ENCODE results near the gene CDR2. TPM values are rescaled to one million over a fixed set of nuclear protein-coding genes. Genes with fewer than 3 reads are reported as not detected.
A peak's percentile ranks its signal among the peaks of the same experiment; 100 is the strongest.

The CDR2 gene
- total and polyA plus RNA-seq, 2 of the 13 experiments (the other 11 are each of a cell fraction or from before 2014, with no cell fraction given), result 59.0 to 78.9 TPM

GRCh38 chr16:22297114-22297870 lies 77.1 kb downstream of the CDR2 start, which contains the start of gene POLR3E:
Gene POLR3E, plus strand, starts transcription at chr16:22297409. Its CDS starts 5,560 bp downstream, at chr16:22302969.
- peak; percentile 99 for DNase-seq (ENCODE audit: low spot score)
- intact Hi-C loops (cut with micrococcal nuclease; ENCODE audit: unreplicated experiment) (loop anchor here (1.0 kb wide), 3 partner anchors 91 to 107 kb away; partner anchors contain the start of gene EEF2K), in situ Hi-C loops (cut with HindIII; ENCODE audit: extremely low pct_ligation_motif_present, low pct_unique_long_range_greater_than_20kb) (loop anchor here (5.0 kb wide), 1 partner anchor 100 kb away; no protein-coding TSS in a partner anchor)
- peak within 1 kb of the TSS; percentile 98 for H3K9ac ChIP-seq (ENCODE audit: insufficient read depth, low read depth, low read length)
- no TSS peak for BruUV-seq (replicated peaks)
- peaks cover 41% of the 10 kb centered on the region for H4K20me1 ChIP-seq (ENCODE audit: insufficient read depth, low read length)
- ChIA-PET POLR2A (interaction anchor here (1.1 to 4.6 kb wide), 13 partner anchors 9 to 139 kb away, joined by 3 to 68 read pairs (median 5); partner anchors contain the start of genes CDR2 and EEF2K), CTCF (ENCODE audit: low intra/inter-chr PET ratio, low total read pairs) (interaction anchor here (0.6 to 2.3 kb wide), 5 partner anchors 91 to 296 kb away, joined by 3 to 20 read pairs (median 4); partner anchors contain the start of genes EEF2K and PDZD9)
- H3K9me3 ChIP-seq (ENCODE audit: low read length), result no peaks in the 10 kb centered on the region
- H3K79me2 ChIP-seq (ENCODE audit: insufficient read depth, low read length), result peaks cover 49% of the 10 kb centered on the region
- H3K27ac ChIP-seq (ENCODE audit: extremely low read length, insufficient read depth, low read length), result peak within 1 kb of the TSS; percentile 92
- peak within 1 kb of the TSS; percentile 88 for H3K4me2 ChIP-seq (ENCODE audit: low read depth, low read length)
- peaks cover 51% of the 10 kb centered on the region for H3K4me1 ChIP-seq (ENCODE audit: insufficient read depth, low read length)
- peaks cover 11 to 13% of the 10 kb centered on the region in 2 experiments for H3K36me3 ChIP-seq (replicated peaks in 1 of 2; ENCODE audit: control insufficient read depth in 1 of 2, insufficient read depth in 2 of 2, low read length in 2 of 2)
- H3K4me3 ChIP-seq (replicated peaks in 1 of 3; ENCODE audit: insufficient read depth in 1 of 3, low read depth in 2 of 3, low read length in 3 of 3), result peak within 1 kb of the TSS; percentile 83 to 96 (median 94)
- no peaks in the 10 kb centered on the region; a peak in 1 of 5 replicates for H3K27me3 ChIP-seq (ENCODE audit: control insufficient read depth in 1 of 2, insufficient read depth in 2 of 2, low read length in 2 of 2)
- H2AFZ ChIP-seq (ENCODE audit: low read length), result peak within 1 kb of the TSS; percentile 94
- under 1% methylated on average over 58 of the region's 76 CpGs for WGBS (ENCODE audit: low lambda C conversion rate)
- ATAC-seq, result peak; percentile 85
- peak; percentile 30 for FAIRE-seq
- TF ChIP-seq KDM3A (CRISPR knock-in tag; IDR thresholded peaks at IDR 0.05; ENCODE audit: low read depth) (peak; percentile 100), NFYB (CRISPR knock-in tag; IDR thresholded peaks at IDR 0.05) (no peak; the same call in 1 of the 2 replicates), MATR3 (CRISPR knock-in tag; IDR thresholded peaks at IDR 0.05) (no peak), SMARCE1 (IDR thresholded peaks at IDR 0.05; ENCODE audit: borderline replicate concordance) (no peak), ZSCAN25 (CRISPR knock-in tag; IDR thresholded peaks at IDR 0.05) (peak; percentile 87; the same call in 1 of the 2 replicates), YEATS2 (CRISPR knock-in tag; IDR thresholded peaks at IDR 0.05; ENCODE audit: borderline replicate concordance) (peak; percentile 90), PHF21A (CRISPR knock-in tag; IDR thresholded peaks at IDR 0.05) (peak; percentile 92), ZNF281 (CRISPR knock-in tag; IDR thresholded peaks at IDR 0.05; ENCODE audit: borderline replicate concordance) (peak; percentile 76), BRF2 (CRISPR knock-in tag; IDR thresholded peaks at IDR 0.05) (peak; percentile 100), KAT7 (CRISPR knock-in tag; IDR thresholded peaks at IDR 0.05; ENCODE audit: borderline replicate concordance) (peak; percentile 99; the same call in 1 of the 2 replicates), TAF15 (IDR thresholded peaks at IDR 0.05; ENCODE audit: low read depth, low read length, poor library complexity, severe bottlenecking) (peak; percentile 98), ZNF564 (CRISPR knock-in tag; IDR thresholded peaks at IDR 0.05) (peak; percentile 95)
- TF ChIP-seq, protein P1, sequence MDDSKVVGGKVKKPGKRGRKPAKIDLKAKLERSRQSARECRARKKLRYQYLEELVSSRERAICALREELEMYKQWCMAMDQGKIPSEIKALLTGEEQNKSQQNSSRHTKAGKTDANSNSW (CRISPR knock-in tag; IDR thresholded peaks at IDR 0.05; ENCODE audit: borderline replicate concordance), result peak; percentile 76; the same call in 1 of the 2 replicates
- TF ChIP-seq, protein P2, sequence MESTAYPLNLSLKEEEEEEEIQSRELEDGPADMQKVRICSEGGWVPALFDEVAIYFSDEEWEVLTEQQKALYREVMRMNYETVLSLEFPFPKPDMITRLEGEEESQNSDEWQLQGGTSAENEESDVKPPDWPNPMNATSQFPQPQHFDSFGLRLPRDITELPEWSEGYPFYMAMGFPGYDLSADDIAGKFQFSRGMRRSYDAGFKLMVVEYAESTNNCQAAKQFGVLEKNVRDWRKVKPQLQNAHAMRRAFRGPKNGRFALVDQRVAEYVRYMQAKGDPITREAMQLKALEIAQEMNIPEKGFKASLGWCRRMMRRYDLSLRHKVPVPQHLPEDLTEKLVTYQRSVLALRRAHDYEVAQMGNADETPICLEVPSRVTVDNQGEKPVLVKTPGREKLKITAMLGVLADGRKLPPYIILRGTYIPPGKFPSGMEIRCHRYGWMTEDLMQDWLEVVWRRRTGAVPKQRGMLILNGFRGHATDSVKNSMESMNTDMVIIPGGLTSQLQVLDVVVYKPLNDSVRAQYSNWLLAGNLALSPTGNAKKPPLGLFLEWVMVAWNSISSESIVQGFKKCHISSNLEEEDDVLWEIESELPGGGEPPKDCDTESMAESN (CRISPR knock-in tag; conservative IDR thresholded peaks at IDR 0.05), result peak; percentile 99

Data from HepG2 (cell line).